ENCODE measurements around the gene NR1H4.
"Not testable (repeated sequence)": the region's sequence is repeated elsewhere in the genome, so short reads cannot be mapped to it uniquely, and the experiment has no call there.

The NR1H4 gene

DNA sequence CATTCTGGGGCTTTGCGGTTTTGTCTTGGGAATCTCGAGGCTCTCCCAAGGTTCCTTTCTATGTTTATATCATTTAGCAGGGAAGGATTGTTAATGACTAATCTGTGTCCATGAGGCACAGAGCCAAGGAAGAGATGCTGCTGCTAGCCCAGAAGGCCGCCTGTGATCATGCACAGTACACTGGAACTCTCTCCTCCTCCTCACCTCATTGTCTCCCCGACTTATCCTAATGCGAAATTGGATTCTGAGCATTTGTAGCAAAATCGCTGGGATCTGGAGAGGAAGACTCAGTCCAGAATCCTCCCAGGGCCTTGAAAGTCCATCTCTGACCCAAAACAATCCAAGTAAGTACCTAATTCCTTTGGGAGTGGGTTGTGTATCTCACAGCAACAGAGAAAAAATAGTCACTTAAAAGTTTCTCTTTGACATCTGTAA lies at the start of gene NR1H4:
Gene NR1H4 (plus strand): TSS at position 151 of the 435 bp plus-strand sequence. CDS start 19,458 bp downstream, outside the sequence.
- no peak within 1 kb of the TSS for H3K27ac Mint-ChIP-seq
- H3K27me3 Mint-ChIP-seq: peaks cover 3% of the 10 kb centered on the region
- no peaks in the 10 kb centered on the region for H3K9me3 Mint-ChIP-seq
- ATAC-seq (no peak), DNase-seq (no peak)
- H3K4me1 Mint-ChIP-seq: no peaks in the 10 kb centered on the region
- H3K36me3 Mint-ChIP-seq (ENCODE audit: low read depth): no peaks in the 10 kb centered on the region
- no peak within 1 kb of the TSS for H3K4me3 Mint-ChIP-seq

DNA sequence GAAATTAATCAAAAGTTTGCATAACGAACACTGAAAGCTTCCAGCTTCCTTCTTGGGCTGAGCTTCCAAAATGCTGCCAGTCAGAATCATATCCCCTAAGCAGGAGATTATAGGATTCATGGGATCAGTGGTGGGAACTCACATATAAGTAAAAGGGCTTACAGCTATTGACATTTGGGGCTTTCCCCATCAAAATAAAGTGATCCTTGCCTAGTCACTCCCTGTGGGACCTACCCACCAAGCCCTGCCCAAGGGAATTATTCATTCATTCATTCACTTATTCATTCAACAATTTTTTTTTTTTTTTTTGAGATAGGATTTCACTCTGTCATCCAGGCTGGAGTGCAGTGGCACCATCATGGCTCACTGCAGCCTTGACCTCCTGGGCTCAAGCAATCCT lies 47.5 kb upstream of the NR1H4 start:
- ATAC-seq: no peak
- H3K4me3 Mint-ChIP-seq: no peak overlapping the region
- peaks cover 18% of the 10 kb centered on the region for H3K9me3 Mint-ChIP-seq
- H3K4me1 Mint-ChIP-seq: no peaks in the 10 kb centered on the region
- peaks cover 5% of the 10 kb centered on the region for H3K27me3 Mint-ChIP-seq
- H3K36me3 Mint-ChIP-seq (ENCODE audit: low read depth): no peaks in the 10 kb centered on the region
- DNase-seq: no peak
- no peak overlapping the region for H3K27ac Mint-ChIP-seq

DNA sequence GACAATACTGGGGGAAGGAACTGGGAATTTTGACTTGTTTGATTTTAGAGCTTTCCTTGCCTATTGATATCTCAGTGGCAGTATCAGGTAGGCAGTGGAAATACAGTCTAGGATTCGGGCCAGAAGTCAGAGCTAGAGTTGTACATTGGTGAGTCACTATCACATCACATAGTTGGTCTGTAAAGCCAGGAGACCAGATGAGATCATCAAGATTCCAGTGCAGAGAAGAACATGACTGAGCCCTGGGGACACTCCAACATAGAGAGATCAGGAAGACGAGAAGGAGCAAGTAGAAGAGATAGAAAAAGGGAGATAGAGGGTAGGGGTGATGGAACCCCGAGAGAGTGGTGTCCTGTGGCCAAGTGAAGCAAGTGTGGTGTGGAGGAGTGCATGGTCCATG lies 46.6 kb upstream of the NR1H4 start:
- Mint-ChIP-seq H3K27ac (no peak overlapping the region), H3K36me3 (ENCODE audit: low read depth) (no peaks in the 10 kb centered on the region), H3K4me1 (no peaks in the 10 kb centered on the region), H3K9me3 (peaks cover 18% of the 10 kb centered on the region), H3K4me3 (no peak overlapping the region), H3K27me3 (peaks cover 5% of the 10 kb centered on the region)
- ATAC-seq: no peak
- no peak for DNase-seq

DNA sequence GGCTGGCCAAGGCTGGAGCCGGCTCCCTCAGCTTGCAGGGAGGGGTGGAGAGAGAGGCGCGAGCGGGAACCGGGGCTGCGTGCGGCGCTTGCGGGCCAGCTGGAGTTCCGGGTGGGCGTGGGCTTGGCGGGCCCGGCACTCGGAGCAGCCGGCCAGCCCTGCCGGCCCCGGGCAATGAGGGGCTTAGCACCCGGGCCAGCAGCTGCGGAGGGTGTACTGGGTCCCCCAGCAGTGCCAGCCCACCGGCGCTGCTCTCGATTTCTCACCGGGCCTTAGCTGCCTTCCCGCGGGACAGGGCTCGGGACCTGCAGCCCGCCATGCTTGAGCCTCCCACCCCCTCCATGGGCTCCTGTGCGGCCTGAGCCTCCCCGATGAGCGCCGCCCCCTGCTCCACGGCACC lies 43.4 kb upstream of the NR1H4 start:
- not testable (repeated sequence) for H3K27me3 Mint-ChIP-seq; H3K4me3 Mint-ChIP-seq; H3K9me3 Mint-ChIP-seq; DNase-seq; H3K4me1 Mint-ChIP-seq; H3K27ac Mint-ChIP-seq; ATAC-seq; H3K36me3 Mint-ChIP-seq (ENCODE audit: low read depth)

DNA sequence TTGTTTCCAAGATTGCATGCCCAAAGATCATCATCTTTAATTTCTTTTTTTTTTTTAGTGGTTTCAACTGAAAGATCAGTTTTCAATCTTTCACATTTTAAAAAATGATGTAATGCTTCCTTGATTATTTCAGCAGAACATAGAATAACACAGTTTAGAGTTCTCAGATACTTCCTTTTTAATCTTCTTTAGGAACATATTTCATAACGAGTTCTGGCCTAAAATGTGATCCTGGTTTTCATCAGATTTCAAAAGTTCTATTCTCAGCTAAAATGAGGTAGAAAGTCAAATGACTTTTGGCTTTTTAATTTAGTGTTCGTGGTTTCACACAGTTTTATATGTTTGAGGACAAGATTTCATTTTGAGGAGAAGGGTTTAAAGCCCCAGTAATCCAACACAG lies 40.0 kb upstream of the NR1H4 start:
- ATAC-seq: no peak
- H3K27ac Mint-ChIP-seq: no peak overlapping the region
- no peaks in the 10 kb centered on the region for H3K9me3 Mint-ChIP-seq
- no peaks in the 10 kb centered on the region for H3K4me1 Mint-ChIP-seq
- H3K27me3 Mint-ChIP-seq: peaks cover 4% of the 10 kb centered on the region
- H3K36me3 Mint-ChIP-seq (ENCODE audit: low read depth): no peaks in the 10 kb centered on the region
- no peak overlapping the region for H3K4me3 Mint-ChIP-seq
- no peak for DNase-seq

DNA sequence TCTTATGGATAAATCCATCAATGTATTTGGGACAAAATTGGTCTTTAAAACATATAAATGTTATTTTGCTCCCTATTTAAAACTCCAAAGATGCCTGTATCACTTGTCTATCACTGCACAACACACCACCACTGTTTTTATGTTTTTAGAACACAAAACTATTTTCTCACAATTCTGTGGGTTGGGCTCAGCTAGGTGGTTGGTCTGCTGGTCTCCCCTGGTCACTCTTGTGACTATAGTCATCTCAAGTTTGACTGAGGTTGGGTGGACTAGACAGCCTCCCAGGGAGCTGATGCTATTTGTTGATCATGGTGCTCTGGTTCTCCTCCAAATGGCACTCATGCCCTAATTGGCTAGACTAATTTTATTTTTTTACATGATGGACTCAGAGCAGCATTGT lies 39.5 kb upstream of the NR1H4 start:
- Mint-ChIP-seq H3K9me3 (no peaks in the 10 kb centered on the region), H3K4me3 (no peak overlapping the region), H3K27me3 (peaks cover 4% of the 10 kb centered on the region), H3K27ac (no peak overlapping the region), H3K36me3 (ENCODE audit: low read depth) (no peaks in the 10 kb centered on the region), H3K4me1 (no peaks in the 10 kb centered on the region)
- no peak for DNase-seq
- no peak for ATAC-seq

DNA sequence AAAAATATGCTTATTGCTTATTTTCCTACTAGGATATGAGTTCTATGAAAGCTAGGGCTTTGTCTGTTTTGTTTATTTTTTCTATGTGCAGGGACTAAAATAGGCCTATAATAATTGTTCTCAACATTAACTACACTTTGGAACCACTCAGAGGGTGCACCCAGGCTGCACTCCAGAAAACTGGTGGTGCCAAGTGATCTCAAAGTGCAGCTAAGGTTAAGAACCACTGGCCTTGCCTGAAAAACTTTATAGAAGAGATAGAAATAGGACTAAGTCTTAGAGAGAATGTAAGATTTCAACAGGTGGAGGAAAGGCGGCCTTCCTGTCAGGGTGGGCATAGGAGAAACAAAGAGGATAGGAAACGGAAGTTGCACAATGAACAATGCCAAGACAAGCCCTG lies 37.7 kb upstream of the NR1H4 start:
- DNase-seq (no peak), ATAC-seq (no peak)
- no peaks in the 10 kb centered on the region for H3K9me3 Mint-ChIP-seq
- H3K27ac Mint-ChIP-seq: no peak overlapping the region
- H3K4me3 Mint-ChIP-seq: no peak overlapping the region
- no peaks in the 10 kb centered on the region for H3K36me3 Mint-ChIP-seq (ENCODE audit: low read depth)
- peaks cover 4% of the 10 kb centered on the region for H3K27me3 Mint-ChIP-seq
- H3K4me1 Mint-ChIP-seq: no peaks in the 10 kb centered on the region

- ATAC-seq (no peak), DNase-seq (no peak)
- Mint-ChIP-seq H3K27ac (no peak overlapping the region), H3K9me3 (no peaks in the 10 kb centered on the region), H3K36me3 (ENCODE audit: low read depth) (no peaks in the 10 kb centered on the region), H3K4me1 (no peaks in the 10 kb centered on the region), H3K4me3 (no peak overlapping the region), H3K27me3 (peaks cover 4% of the 10 kb centered on the region)
Measured at GRCh38 chr12:100437038-100437841, 36.4 kb upstream of the NR1H4 start.

DNA sequence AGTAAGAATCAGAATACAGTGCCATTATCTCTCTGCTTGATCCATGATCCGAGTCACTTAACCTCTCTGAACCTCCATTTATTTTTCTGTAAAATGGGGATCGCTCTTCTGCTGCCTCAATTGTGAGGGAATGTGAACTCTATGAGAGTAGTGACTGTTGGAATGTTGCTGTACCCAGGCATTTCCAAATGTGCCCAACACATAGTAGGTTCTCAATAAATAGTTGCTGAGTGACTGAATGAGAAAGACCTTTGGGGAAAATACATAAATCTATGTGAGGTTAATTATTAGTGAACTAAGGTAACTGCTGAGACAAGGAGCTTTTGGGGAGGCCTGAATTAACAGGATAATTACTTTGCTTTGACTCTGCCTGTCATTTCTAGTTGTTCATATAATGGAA lies 33.9 kb upstream of the NR1H4 start:
- Mint-ChIP-seq H3K9me3 (no peaks in the 10 kb centered on the region), H3K4me1 (no peaks in the 10 kb centered on the region), H3K4me3 (no peak overlapping the region), H3K27ac (no peak overlapping the region), H3K36me3 (ENCODE audit: low read depth) (no peaks in the 10 kb centered on the region), H3K27me3 (peaks cover 6% of the 10 kb centered on the region)
- ATAC-seq (no peak), DNase-seq (no peak)

DNA sequence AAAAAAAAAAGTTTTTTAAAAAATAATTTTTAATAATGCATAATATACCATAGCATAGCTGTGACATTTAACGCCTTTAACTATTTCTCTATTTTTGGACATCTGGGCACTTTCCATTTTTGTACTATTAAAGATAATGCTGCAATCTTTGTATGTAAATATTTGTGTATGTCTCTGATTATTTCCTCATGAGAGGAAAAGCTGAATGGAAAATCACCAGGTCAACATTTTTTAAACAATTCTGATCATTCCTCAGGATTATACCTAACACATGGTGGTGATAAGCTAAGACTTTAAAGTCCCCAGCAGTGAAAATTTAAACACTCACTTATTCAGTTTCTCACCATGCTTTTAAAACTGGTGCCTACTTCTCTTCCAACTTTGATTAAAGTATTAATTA lies 31.3 kb upstream of the NR1H4 start:
- peaks cover 5% of the 10 kb centered on the region for H3K27me3 Mint-ChIP-seq
- ATAC-seq: no peak

GRCh38 chr12:100443434-100443833 lies 30.2 kb upstream of the NR1H4 start:
- Mint-ChIP-seq H3K36me3 (ENCODE audit: low read depth) (no peaks in the 10 kb centered on the region), H3K4me1 (no peaks in the 10 kb centered on the region), H3K4me3 (no peak overlapping the region), H3K27me3 (peaks cover 2% of the 10 kb centered on the region), H3K9me3 (no peaks in the 10 kb centered on the region), H3K27ac (no peak overlapping the region)
- DNase-seq (no peak), ATAC-seq (no peak)

More for the DNA sequence above, 31.3 kb upstream of the NR1H4 start:
- DNase-seq: no peak
- Mint-ChIP-seq H3K36me3 (ENCODE audit: low read depth) (no peaks in the 10 kb centered on the region), H3K4me3 (no peak overlapping the region), H3K4me1 (no peaks in the 10 kb centered on the region), H3K9me3 (no peaks in the 10 kb centered on the region), H3K27ac (no peak overlapping the region)

DNA sequence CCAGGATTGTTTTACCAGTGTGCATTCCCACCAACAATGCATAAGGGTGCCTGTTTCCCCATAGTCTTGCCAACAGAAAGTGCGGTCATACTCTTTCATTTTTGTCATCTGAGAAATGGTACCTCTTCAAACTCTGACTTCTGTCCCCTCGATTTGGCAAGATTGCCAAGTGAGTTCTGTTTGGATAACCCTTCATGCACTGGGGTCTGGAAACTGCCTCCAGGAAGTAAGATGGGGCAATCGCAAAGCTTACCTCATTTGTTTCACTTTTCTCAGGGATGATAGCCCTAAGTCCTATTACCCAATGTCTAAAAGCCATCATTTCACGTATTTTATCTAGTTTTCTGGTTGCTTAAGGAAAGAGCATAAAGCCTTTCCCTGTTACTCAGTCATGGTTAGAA lies 28.6 kb upstream of the NR1H4 start:
- peaks cover 5% of the 10 kb centered on the region for H3K27me3 Mint-ChIP-seq
- DNase-seq (no peak), ATAC-seq (no peak)
- H3K4me3 Mint-ChIP-seq: no peak overlapping the region
- no peaks in the 10 kb centered on the region for H3K9me3 Mint-ChIP-seq
- H3K4me1 Mint-ChIP-seq: no peaks in the 10 kb centered on the region
- no peaks in the 10 kb centered on the region for H3K36me3 Mint-ChIP-seq (ENCODE audit: low read depth)
- H3K27ac Mint-ChIP-seq: no peak overlapping the region

- Mint-ChIP-seq H3K36me3 (ENCODE audit: low read depth) (no peaks in the 10 kb centered on the region), H3K9me3 (no peaks in the 10 kb centered on the region), H3K4me3 (no peak overlapping the region), H3K4me1 (no peaks in the 10 kb centered on the region), H3K27me3 (peaks cover 9% of the 10 kb centered on the region), H3K27ac (no peak overlapping the region)
- DNase-seq: no peak
- no peak for ATAC-seq
Measured at GRCh38 chr12:100447381-100447780, 26.3 kb upstream of the NR1H4 start.

- no peaks in the 10 kb centered on the region for H3K9me3 Mint-ChIP-seq
Measured at GRCh38 chr12:100448656-100449055, 25.0 kb upstream of the NR1H4 start.

GRCh38 chr12:100450735-100451134 lies 22.9 kb upstream of the NR1H4 start:
- H3K9me3 Mint-ChIP-seq: no peaks in the 10 kb centered on the region
- DNase-seq (no peak), ATAC-seq (no peak)
- H3K4me1 Mint-ChIP-seq: no peaks in the 10 kb centered on the region
- H3K27ac Mint-ChIP-seq: no peak overlapping the region
- no peaks in the 10 kb centered on the region for H3K36me3 Mint-ChIP-seq (ENCODE audit: low read depth)
- H3K4me3 Mint-ChIP-seq: no peak overlapping the region
- H3K27me3 Mint-ChIP-seq: peaks cover 7% of the 10 kb centered on the region

More at GRCh38 chr12:100448656-100449055, 25.0 kb upstream of the NR1H4 start:
- Mint-ChIP-seq H3K4me1 (no peaks in the 10 kb centered on the region), H3K36me3 (ENCODE audit: low read depth) (no peaks in the 10 kb centered on the region), H3K27me3 (peaks cover 7% of the 10 kb centered on the region), H3K4me3 (no peak overlapping the region), H3K27ac (no peak overlapping the region)
- no peak for DNase-seq
- no peak for ATAC-seq

DNA sequence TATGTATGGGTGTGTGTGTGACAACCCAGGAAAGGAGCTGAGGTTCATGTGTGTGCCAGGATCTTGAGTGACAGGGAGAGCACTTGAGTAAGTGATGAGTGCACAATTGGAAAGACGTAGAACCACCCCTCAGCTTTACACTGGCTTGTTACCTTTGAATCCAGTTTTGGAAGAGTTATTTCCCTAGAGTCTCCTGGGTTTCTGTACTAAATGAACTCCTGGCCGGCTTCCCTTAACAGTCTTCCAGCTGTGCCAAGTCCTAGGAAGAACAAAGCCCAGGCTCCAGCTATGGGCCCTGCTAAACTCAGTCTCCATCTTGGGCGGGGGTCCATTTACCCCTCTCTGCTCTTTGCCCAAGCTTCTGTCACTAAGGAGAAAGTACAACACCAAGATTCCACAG lies 19.7 kb upstream of the NR1H4 start:
- no peaks in the 10 kb centered on the region for H3K9me3 Mint-ChIP-seq
- H3K4me1 Mint-ChIP-seq: no peaks in the 10 kb centered on the region
- H3K27ac Mint-ChIP-seq: no peak overlapping the region
- no peak overlapping the region for H3K4me3 Mint-ChIP-seq
- no peak for ATAC-seq
- DNase-seq: no peak
- peaks cover 7% of the 10 kb centered on the region for H3K27me3 Mint-ChIP-seq
- no peaks in the 10 kb centered on the region for H3K36me3 Mint-ChIP-seq (ENCODE audit: low read depth)
